ENCODE data around the gene MCF2L2. TPM values are rescaled to one million over a fixed set of nuclear protein-coding genes. Genes with fewer than 3 reads are reported as not detected.

The MCF2L2 gene
- total and polyA plus RNA-seq, 12 donors = 6.5 to 62.7 (median 21.7) TPM

DNA sequence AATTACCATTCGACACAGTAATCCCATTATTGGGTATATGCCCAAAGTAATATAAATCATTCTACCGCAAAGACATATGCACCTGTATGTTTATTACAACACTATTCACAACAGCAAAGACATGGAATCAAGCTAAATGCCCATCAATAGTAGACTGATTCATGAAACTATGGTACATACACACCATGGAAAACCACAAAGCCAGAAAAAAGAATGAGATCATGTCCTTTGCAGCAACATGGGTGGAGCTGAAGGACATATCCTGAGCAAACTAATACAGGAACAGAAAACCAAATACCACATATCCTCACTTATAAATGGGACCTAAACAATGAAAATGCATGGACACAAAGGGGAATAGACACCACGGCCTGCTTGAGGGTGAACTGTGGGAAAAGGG, 11.1 kb upstream of the MCF2L2 start:
- no peak for DNase-seq
- no peaks in the 10 kb centered on the region for H3K27me3 ChIP-seq
- no peak overlapping the region for H3K27ac ChIP-seq
- H3K9me3 ChIP-seq (replicated peaks in 1 of 3) = peaks cover 0 to 6% (median 0%) of the 10 kb centered on the region in 3 donors
- peaks cover 13 to 18% of the 10 kb centered on the region in 2 donors for H3K4me1 ChIP-seq (replicated peaks in 1 of 2)
- intact Hi-C loops (cut with DNase I) = no loop called here
- H3K4me3 ChIP-seq = no peak overlapping the region
- WGBS, 4 donors = 81 to 88% (median 85%) methylated on average over 3 of the region's 3 CpGs
- H3K36me3 ChIP-seq (replicated peaks in 1 of 2) = no peaks in the 10 kb centered on the region
- no peak for TF ChIP-seq POLR2A (IDR thresholded peaks at IDR 0.05)
- TF ChIP-seq, protein P1, sequence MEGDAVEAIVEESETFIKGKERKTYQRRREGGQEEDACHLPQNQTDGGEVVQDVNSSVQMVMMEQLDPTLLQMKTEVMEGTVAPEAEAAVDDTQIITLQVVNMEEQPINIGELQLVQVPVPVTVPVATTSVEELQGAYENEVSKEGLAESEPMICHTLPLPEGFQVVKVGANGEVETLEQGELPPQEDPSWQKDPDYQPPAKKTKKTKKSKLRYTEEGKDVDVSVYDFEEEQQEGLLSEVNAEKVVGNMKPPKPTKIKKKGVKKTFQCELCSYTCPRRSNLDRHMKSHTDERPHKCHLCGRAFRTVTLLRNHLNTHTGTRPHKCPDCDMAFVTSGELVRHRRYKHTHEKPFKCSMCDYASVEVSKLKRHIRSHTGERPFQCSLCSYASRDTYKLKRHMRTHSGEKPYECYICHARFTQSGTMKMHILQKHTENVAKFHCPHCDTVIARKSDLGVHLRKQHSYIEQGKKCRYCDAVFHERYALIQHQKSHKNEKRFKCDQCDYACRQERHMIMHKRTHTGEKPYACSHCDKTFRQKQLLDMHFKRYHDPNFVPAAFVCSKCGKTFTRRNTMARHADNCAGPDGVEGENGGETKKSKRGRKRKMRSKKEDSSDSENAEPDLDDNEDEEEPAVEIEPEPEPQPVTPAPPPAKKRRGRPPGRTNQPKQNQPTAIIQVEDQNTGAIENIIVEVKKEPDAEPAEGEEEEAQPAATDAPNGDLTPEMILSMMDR (IDR thresholded peaks at IDR 0.05) = no peak

DNA sequence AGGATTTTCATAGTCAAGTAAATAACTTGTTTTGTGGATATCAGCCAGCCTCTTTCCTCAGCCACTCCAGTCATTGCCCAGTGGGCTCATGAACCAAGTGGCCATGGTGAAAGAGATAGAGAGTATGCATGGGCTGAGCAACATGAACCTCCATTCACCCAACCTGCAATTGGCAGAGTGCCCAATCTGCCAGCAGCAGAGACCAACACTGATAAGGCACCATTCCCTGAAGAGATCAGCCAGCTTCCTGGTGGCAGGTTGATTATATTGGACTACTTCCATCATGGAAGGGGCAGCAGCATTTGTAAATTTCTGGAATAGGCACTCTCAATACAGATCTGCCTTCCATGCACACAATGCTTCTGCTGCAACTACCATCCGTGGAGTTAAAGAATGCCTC, 10.3 kb upstream of the MCF2L2 start:
- H3K36me3 ChIP-seq (replicated peaks in 1 of 2) = no peaks in the 10 kb centered on the region
- no peaks in the 10 kb centered on the region for H3K27me3 ChIP-seq
- H3K9me3 ChIP-seq (replicated peaks in 1 of 3) = peaks cover 0 to 6% (median 0%) of the 10 kb centered on the region in 3 donors
- TF ChIP-seq, protein P1 (IDR thresholded peaks at IDR 0.05) = no peak
- no peak for TF ChIP-seq POLR2A (IDR thresholded peaks at IDR 0.05)
- 78 to 93% (median 88%) methylated on average over 1 of the region's 1 CpG for WGBS, 4 donors
- H3K4me3 ChIP-seq = no peak overlapping the region
- H3K27ac ChIP-seq = no peak overlapping the region
- intact Hi-C loops (cut with DNase I) = no loop called here
- peak in 1 of 7 donors; percentile 46 for DNase-seq
- H3K4me1 ChIP-seq (replicated peaks in 1 of 2) = peaks cover 13 to 18% of the 10 kb centered on the region in 2 donors

DNA sequence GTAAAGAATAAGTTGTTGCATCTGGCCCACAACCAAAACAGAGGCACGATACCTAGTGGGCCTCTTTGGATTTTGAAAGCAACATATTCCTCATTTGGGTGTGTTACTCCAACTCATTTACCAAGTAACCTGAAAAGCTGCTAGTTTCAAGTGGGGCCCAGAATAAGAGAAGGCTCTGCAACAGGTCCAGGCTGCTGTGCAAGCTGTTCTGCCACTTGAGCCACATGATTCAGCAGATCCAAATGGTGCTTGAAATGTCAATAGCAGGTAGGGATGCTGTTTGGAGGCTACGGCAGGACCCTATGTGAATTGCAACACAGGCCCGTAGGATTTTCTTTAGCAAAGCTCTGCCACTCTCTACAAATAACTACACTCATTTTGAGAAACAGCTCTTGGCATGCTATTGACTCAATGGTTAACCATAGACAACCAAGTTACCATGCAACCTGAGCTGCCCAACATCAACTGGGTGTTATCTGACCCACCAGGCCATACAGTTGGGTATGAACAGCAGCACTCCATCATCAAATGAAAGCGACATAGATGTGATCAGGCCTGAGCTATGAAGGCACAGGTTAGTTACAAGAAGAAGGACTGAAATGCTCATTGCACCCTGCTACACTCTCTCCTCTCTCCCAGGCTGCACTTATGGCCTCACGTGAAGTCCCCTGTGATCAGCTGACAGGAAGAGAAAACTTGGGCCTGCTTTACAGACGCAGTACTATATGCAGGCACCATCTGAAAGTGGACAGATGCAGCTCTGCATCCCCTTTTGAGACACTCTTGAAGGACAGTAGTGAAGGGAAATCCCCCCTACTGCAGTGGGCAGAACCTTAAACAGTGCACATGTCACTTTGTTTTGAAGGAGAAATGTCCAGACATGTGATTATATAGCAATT, 9.5 kb upstream of the MCF2L2 start:
- no peak overlapping the region for H3K27ac ChIP-seq
- no peak overlapping the region for H3K4me3 ChIP-seq
- peaks cover 0 to 6% (median 0%) of the 10 kb centered on the region in 3 donors for H3K9me3 ChIP-seq (replicated peaks in 1 of 3)
- H3K27me3 ChIP-seq = no peaks in the 10 kb centered on the region
- no peaks in the 10 kb centered on the region for H3K36me3 ChIP-seq (replicated peaks in 1 of 2)
- TF ChIP-seq POLR2A (IDR thresholded peaks at IDR 0.05) = no peak
- TF ChIP-seq, protein P1 (IDR thresholded peaks at IDR 0.05) = no peak
- peaks cover 13 to 18% of the 10 kb centered on the region in 2 donors for H3K4me1 ChIP-seq (replicated peaks in 1 of 2)
- 75 to 93% (median 87%) methylated on average over 5 to 6 of the region's 6 CpGs for WGBS, 4 donors
- intact Hi-C loops (cut with DNase I) = no loop called here
- DNase-seq = no peak

DNA sequence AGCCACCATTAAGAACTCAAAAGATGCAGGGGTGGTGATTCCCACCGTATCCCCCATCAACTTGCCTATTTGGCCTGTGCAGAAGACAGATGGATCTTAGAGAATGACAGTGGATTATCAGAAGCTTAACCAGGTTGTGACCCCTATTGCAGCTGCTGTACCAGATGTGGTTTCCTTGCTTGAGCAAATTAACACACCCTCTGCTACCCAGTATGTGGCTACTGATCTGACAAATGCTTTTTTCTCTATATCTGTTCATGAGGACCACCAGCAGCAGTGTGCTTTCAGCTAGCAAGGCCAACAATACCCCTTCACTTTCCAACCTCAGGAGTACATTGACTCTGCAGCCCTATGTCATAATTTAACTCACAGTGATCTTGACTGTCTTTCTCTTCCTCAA, 8.6 kb upstream of the MCF2L2 start:
- Histone ChIP-seq H3K9me3 (replicated peaks in 1 of 3) (no peaks in the 10 kb centered on the region), H3K4me1 (replicated peaks in 1 of 2) (peaks cover 13 to 18% of the 10 kb centered on the region in 2 donors), H3K27me3 (no peaks in the 10 kb centered on the region), H3K27ac (no peak overlapping the region), H3K36me3 (replicated peaks in 1 of 2) (no peaks in the 10 kb centered on the region), H3K4me3 (no peak overlapping the region)
- TF ChIP-seq POLR2A (IDR thresholded peaks at IDR 0.05) = no peak
- TF ChIP-seq, protein P1 (IDR thresholded peaks at IDR 0.05) = no peak
- WGBS, 4 donors = 71 to 100% (median 80%) methylated on average over 1 of the region's 1 CpG
- intact Hi-C loops (cut with DNase I) = no loop called here
- DNase-seq = no peak
